ENCODE measurements around the gene ZSCAN22.
"Not testable (repeated sequence)": the region's sequence is repeated elsewhere in the genome, so short reads cannot be mapped to it uniquely, and the experiment has no call there.

The ZSCAN22 gene

DNA sequence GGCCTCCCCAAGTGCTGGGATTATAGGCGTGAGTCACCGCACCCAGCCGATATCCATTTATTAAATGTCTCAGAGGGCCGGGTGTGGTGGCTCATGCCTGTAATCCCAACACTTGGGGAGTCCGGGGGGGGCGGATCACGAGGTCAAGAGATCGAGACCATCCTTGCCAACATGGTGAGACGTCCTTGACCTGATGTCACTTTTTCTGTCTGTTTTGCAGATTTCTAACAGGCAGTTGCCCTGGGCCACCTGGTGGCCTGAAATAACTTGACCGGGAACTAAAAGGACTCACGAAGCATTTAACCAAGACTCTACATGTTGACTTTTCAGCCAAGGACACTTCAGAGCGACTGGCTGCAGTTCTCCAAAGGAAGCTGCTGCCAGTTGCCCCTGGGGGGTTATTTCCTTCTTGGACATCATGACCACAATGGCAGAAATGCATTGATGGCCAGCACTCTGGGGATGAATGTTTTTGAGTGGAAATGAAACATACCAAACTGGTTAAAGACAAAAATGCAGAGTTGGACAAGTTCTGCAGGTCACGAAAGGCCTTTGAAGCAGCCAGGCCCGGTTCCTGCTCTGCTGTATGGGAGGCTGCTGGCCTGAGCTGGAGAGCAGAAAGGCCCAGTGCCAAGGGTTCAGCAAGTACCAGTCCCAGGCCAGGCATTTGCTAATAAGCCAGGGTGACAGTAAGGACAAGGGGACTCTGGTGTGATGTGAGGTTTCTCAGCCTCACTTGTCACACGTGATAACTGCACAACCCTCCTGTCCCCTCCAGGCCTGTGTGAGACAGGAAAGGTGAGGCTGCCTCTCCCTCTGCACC is 45.7 kb downstream of the ZSCAN22 start:
- DNase-seq (ENCODE audit: low read depth, low spot score): no peak

DNA sequence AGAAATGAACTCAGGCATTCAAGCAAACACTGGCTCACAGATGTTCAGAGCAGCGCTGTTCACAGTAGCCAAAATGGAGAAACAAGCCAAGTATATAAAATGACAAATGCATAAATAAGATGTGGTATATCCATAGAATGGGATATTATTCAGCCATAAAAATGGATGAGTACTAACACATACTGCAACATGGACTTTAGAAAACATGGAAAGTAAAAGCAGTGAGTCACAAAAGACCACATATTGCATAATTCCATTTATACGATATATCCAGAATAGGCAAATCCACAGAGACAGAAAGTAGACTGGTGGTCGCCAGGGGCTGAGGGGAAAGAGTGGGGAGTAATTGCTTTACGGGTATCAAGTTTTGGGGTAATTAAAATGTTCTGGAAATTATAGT is 47.4 kb downstream of the ZSCAN22 start:
- no peak for DNase-seq (ENCODE audit: low read depth, low spot score)

- DNase-seq (ENCODE audit: low read depth, low spot score): not testable (repeated sequence)
These were observed 49.9 kb downstream of the ZSCAN22 start for GRCh38 chr19:58376724-58377123.

DNA sequence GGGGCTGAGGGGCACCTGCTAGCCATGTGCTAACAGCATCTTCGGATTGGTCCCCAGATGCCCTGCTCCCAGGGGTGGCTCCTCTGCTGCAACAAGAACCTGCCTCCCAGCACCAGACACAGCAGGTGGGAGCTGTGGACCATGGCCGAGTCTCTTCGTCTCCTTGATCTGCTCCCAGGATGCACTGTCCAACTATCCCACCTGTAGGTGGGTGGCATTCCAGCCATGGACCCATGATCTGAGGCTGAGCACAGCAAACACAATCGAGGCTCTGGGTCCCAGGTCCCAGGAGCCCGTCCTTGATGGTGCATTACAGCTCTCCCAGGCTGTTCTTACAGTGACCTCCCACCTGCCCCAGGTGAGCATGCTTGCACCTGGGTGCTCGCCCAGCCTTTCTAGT is 52.5 kb downstream of the ZSCAN22 start:
- no peak for DNase-seq (ENCODE audit: low read depth, low spot score)

DNA sequence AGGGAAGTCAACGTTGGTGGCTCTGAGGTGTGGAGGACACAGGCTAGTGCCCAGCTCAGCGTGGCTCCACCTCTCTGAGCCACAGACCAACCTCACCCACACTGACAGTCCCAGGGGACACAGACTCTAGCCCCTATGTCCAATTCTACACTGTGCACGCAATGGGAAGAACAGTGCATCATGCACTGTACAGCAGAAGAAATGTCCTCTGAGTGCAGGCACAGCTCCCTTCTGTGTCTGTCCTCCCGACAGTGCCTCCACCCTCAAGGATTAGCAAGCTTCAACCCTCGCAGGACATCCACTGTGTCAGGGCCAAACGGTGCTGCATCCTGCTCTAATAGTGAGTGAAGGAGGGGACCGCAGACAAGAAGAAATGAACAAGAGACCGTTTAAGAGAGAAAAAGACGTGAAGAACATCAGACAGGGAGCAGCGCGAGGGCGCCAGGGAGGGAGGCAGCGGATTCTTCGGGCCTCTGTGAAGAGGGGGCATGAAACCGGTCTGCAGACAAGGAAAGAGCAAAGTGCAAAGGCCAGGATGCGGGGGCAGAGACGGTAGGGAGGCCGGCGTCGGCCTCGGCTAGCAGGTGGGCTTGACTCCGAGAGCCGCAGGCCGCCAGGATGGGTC is 53.4 kb downstream of the ZSCAN22 start:
- no peak for DNase-seq (ENCODE audit: low read depth, low spot score)

- DNase-seq (ENCODE audit: low read depth, low spot score): peak; percentile 100
These were observed 54.1 kb downstream of the ZSCAN22 start, which contains the start of gene ZNF837 for GRCh38 chr19:58380662-58381459. Gene ZNF837 (minus strand): TSS chr19:58381030. CDS start chr19:58369332, 11,698 bp downstream.

GRCh38 chr19:58381460-58382212 is 54.8 kb downstream of the ZSCAN22 start:
- no peak for DNase-seq (ENCODE audit: low read depth, low spot score)

GRCh38 chr19:58382997-58383603 is 56.3 kb downstream of the ZSCAN22 start:
- no peak for DNase-seq (ENCODE audit: low read depth, low spot score)

DNA sequence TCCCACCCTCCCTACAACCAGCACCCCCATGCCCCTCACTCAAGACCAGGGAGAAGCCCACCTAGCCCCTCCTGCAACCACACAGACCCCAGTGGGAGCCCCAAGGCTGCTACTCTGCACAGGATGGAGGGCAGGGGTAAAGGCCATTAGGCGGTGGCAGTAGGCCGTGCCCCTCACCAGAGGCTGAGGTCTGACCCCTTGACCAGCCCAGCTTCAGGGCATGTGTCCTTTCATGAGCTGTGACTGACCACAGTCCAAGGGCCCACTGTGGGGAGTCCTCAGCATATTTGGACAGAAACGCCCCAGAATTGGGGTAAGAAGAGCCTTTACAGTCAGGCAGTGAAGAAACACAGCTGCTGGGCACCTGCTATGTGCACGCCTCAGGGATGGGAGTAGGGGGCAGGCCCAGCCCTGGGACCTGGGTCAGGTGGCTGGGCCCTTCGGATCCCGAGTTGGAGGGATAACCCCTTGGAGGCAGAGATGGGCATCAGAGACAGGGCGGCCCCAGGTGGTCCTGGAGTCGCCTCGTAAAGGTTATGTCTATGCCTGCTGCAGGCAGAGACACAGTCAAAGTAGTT is 58.6 kb downstream of the ZSCAN22 start:
- DNase-seq (ENCODE audit: low read depth, low spot score): no peak

- DNase-seq (ENCODE audit: low read depth, low spot score): no peak
These were observed 59.2 kb downstream of the ZSCAN22 start for GRCh38 chr19:58385891-58386575.

- DNase-seq (ENCODE audit: low read depth, low spot score): peak; percentile 92
These were observed 60.0 kb downstream of the ZSCAN22 start, which contains the start of gene RPS5 for GRCh38 chr19:58386576-58387337. Gene RPS5 (plus strand): TSS chr19:58387269. CDS start chr19:58388138, 869 bp downstream.

DNA sequence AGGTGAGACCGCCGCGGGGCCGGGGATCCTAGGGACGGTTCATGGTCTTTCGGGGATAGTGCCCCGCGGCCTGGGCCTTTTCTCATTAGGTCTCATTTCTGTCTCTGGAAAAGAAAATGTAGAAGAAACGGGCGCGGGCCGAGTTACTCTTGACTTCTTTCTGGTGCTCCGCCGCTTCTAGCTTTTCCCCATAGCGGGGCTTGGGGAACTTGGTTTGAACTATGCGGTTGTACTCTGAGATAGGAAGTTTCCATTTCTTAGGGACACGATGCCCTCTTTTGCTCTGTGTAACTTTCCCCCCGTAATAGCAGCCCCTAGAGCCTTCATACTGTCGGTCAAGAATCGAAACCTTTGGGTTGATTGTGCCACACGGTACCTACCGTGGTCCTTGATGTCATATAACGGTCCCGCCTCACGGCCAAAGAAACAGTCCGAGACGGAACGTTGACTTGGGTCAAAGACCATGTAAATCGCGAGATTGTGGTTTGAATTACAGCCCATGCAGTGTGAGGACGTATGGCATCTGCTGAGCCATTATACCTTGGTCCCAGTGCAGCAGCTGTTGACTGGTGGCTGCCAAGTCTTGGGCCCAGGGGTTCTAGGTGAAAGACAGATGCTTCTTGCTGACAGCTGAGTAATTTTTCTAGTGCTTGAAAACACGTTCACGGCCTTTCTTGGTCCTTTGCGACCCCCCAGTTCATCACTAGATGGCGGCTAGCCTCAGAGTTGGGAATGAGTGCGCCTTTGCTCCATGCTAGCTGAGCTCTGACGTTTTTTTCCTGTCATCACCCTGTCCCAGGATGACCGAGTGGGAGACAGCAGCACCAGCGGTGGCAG is 60.8 kb downstream of the ZSCAN22 start:
- no peak for DNase-seq (ENCODE audit: low read depth, low spot score)

- no peak for DNase-seq (ENCODE audit: low read depth, low spot score)
These were observed 61.4 kb downstream of the ZSCAN22 start for GRCh38 chr19:58388175-58388526.

Measured in smooth muscle cell of the brain vasculature (primary cell).